Endometrial microvascular endothelial cells (primary cell): ENCODE results near the gene SP140. TPM values are rescaled to one million over a fixed set of nuclear protein-coding genes. Genes with fewer than 3 reads are reported as not detected.
"Not testable (repeated sequence)": the region's sequence is repeated elsewhere in the genome, so short reads cannot be mapped to it uniquely, and the experiment has no call there.

Source experiments
- in situ Hi-C: cut with HindIII; loops from 2 replicates; pipeline ENCODE4 v1.10.0; 2017; ENCODE audit warnings: low sequenced_read_pairs, low pct_unique_long_range_greater_than_20kb; ENCODE audit errors: inconsistent ontology term
- total RNA-seq: library from RNA; depleted of rRNA; stranded (reverse); fragments of >200 nt; gene quantifications from one replicate; pipeline ENCODE4 v1.2.3, GENCODE V29; 2015; ENCODE audit errors: inconsistent ontology term

SP140 gene
- total RNA-seq, 1 donor from 2014 or later = not detected

DNA sequence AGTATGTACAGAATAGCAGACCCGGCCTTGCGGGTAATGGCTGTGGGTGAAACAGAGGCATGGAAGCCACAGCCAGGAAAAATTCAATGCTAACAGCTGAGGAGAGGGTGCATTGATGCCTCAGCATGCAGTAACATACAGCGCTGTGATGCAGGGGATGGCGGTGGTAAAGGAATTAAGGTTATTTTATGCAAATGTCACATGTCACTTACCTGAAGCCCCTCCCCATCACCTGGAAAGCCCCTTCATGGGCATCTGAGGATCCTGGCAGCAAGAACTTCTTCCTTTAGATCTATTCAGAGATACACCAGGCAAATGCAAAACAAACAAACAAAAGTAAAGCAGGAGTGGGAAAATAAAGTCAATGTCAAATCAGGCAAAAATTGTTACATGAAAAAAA lies 4.0 kb upstream of the SP140 start:
- in situ Hi-C loops = no loop called here

DNA sequence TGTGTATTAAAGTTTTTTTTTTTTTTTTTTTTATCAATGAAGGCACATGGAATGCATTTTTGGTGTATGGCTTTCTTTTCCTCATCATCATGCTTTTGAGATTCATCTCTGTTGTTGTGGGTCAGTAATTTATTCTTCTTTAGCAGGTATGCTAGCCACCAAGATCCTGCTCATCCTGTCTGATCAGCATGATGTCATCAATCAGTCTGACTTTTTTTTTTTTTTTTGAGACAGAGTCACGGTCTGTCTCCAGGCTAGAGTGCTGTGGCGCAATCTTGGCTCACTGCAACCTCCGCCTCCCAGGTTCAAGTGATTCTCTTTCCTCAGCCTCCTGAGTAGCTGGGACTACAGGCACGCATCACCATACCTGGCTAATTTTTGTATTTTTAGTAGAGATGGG lies 2.7 kb upstream of the SP140 start:
- in situ Hi-C loops = not testable (repeated sequence)

DNA sequence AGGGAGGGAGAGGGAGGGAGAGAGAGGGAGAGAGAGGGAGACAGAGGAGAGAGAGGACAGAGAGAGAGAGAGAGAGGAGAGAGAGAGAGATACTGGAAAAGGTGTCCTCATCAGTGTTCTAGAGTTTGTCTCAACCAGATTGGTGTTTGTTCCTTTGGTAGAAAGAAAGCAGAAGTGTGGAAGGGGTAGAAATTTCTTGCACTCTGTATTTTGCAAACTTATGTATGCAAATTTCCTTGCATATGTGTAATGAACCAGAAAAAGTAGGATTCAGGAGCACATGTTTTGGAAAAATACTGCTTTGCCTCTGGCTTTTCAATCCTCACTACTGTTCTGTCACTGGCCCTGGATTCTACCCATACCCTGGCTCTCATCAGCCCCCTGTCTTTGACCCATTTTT lies 1.1 kb upstream of the SP140 start:
- in situ Hi-C loops = no loop called here

DNA sequence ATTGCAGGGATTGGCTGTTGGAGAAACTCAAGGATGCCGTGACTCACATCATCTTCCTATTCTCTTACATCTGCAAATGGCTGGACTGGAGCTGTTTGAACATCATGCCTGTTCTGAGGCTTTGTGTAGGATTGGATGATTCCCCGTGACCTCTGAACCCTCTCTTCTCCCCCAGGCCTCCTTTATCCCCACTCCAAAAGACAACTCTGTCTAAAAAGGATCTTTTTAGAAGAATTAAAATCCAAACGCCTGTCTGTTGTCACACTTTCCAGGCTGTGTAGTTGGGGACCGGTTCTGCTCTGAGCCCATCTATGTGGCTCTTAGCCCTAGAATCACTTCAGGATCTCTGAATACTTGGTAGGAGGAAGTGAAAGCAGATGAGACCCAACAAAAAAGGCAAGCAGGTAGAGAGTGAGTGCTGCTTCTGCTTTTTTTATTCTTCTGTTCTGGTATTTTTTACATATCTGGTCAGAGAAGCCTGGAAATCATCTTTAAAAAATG lies 565 bp downstream of the SP140 start:
- in situ Hi-C loops = no loop called here

GRCh38 chr2:230227216-230227615 lies 1.7 kb downstream of the SP140 start:
- in situ Hi-C loops = no loop called here

DNA sequence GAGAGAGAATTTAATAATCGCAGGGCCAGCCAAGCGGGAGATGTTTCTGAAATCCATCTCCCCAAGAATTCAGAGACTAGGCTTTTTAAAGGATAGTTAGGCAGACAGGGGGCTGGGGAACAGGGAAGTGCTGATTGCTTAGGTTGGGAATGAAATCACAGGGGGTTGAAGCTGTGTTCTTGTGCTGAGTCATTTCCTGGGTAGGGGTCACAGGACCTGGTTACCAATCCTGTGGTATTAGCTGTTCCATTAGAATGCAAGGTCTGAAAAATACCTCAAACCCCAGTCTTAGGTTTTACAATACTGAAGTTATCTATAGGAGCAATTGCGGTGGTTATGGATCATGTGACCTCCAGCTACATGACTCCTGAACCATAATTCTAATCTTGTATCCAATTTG lies 4.6 kb downstream of the SP140 start:
- in situ Hi-C loops = no loop called here

DNA sequence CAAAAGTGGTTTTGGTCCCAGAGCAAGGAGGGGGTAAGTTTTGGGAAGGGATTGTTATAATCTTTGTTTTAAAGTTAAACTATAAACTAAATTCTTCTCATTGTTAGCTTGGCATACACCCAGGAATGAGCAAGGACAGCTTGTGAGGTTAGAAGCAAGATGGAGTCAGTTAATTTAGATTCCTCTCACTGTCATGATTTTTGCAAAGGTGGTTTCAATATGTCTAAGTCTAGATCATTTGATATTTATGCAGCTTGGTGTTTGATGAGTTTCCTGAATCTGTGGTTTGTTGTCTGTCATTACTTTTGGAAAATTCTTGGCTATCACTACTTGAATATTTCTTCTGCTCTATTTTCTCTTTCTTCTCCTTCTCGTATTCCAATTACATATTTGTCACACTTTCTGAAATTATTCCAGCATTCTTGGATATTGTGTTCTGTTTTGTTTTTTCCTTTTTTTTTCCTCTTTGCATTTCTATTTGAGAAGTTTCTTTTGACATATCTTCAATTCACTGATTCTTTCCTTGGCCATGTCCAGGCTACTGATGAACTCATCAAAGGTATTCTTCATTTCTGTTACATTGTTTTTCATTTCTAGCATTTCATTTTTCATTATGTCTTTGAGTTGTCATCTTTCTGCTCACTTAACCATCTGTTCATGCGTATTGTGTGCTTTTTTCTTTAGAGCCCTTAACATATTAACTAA lies 5.1 kb downstream of the SP140 start:
- in situ Hi-C loops = no loop called here

- in situ Hi-C loops = no loop called here
These were observed 5.7 kb downstream of the SP140 start for GRCh38 chr2:230231251-230231650.

DNA sequence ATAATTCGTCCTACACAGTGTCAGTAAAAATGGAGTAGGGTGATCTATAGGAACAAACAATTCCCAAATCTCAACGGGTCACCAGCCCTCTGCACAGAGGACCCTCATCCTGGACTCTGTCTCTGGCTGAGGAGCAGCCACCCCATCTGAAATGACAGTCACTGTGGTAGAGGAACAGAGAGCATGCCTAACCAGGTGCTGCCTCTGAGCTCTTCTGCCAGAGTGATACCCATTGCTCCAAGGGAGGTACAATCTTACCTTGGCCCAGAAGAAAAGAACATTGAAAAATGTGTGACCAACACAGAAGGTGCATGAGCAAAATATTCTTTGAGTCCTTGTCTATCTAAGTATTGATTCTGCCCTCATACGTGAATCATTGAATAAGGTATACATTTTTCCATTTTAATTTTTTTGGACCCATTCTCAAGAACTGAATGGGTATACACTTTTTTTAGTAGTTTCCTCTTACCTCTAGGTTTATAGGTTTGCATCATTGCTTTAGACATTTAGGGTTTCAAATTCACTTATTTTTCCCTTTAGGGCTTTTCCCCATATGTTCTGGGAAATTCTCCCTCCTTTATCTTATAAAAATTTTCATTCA lies 8.7 kb downstream of the SP140 start:
- in situ Hi-C loops = no loop called here

DNA sequence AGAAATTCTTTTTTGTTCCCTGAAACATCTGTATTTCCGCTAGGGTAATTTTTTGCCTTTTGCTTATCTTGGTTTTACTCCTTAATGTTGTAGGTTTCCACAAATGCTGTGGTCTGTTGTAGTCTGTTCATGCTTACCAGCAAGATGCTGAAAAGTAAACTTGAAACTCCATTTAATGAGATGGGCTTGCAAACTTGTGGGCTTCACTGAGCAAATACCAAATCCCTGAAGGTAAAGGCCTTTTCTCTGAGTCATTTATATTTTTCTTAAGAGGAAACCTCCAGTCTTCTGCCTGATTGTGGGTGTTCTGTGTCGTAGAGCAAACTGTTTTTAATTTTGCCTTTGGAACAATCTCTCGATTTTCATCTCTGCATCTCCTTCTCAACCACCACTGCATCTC lies 9.3 kb downstream of the SP140 start:
- in situ Hi-C loops = no loop called here

DNA sequence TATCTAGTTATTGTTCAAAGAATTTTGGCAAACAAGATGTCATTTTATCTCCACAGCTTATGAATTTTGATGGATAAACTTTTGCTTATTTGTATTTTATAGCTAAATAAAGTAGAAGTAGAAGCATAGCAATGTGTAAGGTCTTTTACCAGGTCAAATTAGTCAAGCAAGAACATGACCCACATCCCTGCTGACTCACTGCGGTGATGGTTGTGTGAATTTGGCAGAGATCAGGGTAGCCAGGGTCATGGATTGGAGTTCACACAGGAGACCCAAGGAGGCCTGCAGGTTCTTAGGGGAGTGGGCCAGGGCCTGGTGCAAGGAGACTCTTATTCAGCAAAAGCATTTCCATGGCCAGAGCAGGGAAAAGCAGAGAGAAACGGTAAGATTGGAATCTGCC lies 18.7 kb downstream of the SP140 start:
- in situ Hi-C loops = no loop called here

- in situ Hi-C loops = no loop called here
These were observed 20.7 kb downstream of the SP140 start for GRCh38 chr2:230246206-230246605.

DNA sequence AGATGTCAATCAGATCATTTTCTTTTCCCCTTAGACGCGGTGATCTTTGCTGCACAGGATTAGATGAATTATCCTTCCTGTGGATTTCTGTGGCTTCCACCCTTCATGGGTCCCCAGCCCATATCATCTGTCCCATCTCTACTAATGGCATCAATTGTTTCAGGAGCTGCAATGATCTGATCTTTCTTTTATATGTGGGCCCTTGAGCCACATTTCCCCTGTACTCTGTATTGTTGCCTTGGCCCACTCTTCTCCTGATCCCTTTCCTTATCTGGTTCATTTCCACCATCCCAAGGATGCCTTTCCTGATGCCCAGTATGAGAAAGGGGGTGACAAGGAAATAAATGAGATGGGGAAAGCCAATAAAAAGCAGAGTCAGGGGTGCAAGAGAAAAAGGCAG lies 24.7 kb downstream of the SP140 start:
- in situ Hi-C loops = no loop called here

- in situ Hi-C loops = no loop called here
These were observed 28.8 kb downstream of the SP140 start for GRCh38 chr2:230254152-230254881.

DNA sequence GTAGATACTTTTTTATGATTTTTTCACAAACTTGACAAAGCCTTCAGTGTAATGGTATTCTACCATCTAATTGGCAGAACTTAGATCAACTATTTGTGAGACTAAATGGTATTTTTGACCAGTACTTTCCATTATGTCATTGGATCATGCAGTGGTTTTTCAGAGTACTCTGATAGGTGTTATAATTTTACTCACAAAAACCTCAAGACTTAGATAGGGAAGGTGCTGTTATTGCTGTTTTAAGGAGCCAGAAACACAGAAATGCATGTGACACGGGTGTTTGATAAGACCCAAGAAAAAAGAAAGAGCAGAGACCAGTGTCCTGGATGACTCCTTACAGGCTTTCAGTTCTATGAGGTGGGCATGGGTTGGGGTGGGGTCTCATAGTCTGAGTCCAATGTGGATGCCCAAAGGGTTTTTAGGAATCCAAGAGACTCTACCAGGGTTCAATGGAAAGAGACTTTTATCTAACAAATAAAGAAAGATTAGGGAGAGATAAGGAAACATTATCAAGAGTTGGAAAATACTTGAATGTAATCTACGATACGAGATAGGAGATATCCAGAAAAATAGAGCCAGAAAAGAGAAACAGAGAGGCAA lies 31.3 kb downstream of the SP140 start:
- in situ Hi-C loops = no loop called here

GRCh38 chr2:230258483-230258882 lies 32.9 kb downstream of the SP140 start:
- in situ Hi-C loops = no loop called here

GRCh38 chr2:230262246-230262645 lies 36.7 kb downstream of the SP140 start:
- in situ Hi-C loops = no loop called here

GRCh38 chr2:230264945-230265344 lies 39.4 kb downstream of the SP140 start:
- in situ Hi-C loops = not testable (repeated sequence)

DNA sequence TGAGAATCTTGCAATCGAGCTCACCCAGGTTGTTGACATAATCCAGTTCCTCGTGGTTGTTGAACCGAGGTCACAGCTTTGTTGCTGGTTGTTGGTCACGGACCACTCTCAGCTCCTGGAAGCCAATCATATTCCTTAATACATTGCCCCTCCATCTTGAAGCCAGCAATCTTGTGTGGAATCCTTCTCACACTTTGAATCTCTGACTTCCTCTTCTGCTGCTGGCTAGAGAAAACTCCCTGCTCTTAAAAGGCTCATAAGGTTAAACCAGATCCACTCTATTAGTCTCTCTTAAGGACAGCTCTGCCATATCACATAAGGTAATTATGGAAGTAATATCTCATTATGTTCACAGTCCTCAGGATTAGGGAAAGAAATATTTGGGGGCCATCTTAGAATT lies 41.1 kb downstream of the SP140 start:
- in situ Hi-C loops = no loop called here

- in situ Hi-C loops = no loop called here
These were observed 41.5 kb downstream of the SP140 start for GRCh38 chr2:230267059-230267458.
